ENCODE results near the gene NTHL1.

The NTHL1 gene

GRCh38 chr16:2083876-2084780 lies 36.5 kb upstream of the NTHL1 start:
- DNase-seq (ENCODE audit: low spot score) = no peak

DNA sequence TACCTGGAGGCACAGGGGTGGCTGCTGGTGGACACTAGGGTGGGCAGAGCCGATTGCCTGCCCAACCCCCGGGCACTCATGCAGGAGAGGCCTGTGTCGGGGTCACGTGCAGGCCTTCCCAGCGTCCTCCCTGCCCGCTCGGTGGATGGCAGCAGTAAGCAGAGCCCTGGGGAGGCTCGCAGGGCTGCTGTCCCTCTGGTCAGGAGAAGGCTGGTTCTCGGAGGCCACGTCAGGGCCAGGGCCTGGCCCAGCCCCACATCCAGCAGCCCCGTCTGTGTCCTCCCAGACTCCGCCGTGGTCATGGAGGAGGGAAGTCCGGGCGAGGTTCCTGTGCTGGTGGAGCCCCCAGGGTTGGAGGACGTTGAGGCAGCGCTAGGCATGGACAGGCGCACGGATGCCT lies 35.8 kb upstream of the NTHL1 start:
- DNase-seq (ENCODE audit: low spot score) = no peak

DNA sequence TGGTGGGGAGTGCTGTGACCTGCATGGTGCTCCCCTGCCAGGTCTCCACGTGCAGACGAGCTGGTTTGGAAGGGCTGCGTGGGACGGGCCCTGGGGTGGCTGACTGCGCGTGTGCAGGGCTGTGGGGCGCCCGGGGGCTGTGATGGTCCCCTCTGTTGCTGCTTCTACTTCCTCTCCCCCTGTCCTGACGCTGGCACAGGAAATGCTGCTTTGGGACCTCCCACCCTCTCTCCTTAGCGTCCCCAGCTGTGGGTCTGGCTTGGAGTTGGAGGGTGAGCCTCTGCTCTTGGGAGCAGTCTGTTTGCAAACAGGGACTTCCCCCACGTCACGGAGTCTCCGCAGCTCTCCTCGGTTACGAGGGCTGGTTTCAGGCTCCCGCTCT lies 35.3 kb upstream of the NTHL1 start:
- DNase-seq (ENCODE audit: low spot score) = no peak

DNA sequence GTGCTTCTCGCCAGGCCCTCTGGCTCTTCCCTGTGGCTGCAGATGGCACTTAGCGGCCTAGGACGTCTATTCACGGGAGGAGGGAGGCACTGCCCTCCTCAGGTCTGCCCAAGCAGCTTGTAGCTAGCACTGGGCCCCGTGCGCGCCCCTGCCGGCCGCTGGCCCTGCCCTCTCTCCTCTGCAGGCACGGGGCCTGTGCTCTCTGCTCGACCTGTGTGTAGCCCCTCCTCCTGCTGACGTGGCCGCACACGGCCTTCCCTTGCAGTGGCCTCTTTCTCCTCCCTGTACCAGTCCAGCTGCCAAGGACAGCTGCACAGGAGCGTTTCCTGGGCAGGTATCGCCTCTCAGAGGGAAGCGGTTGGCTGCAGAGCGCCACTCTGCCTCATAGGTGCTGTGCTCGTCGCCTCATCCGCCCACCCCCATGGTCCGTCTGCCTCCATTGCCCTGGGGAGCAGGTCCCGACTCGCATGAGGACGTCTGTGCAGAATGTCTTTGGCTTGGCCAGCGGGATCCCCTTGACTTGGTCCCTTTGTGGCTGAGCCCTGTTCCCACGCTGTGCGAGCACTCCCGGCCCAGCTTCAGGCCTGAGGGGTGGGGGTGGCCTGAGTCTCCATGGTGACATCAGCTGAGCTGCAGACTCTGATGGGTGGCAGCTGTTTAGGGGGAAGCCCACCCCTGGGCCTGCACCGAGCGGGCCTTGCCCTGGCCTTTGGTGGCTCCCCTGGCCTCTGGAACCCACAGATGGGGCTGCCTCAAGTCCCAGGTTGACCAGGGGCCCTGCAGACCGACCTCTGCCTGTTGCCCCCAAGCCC lies 34.7 kb upstream of the NTHL1 start:
- no peak for DNase-seq (ENCODE audit: low spot score)

- no peak for DNase-seq (ENCODE audit: low spot score)
These were observed 33.8 kb upstream of the NTHL1 start for GRCh38 chr16:2081201-2082084.

- no peak for DNase-seq (ENCODE audit: low spot score)
These were observed 32.4 kb upstream of the NTHL1 start for GRCh38 chr16:2079991-2080390.

DNA sequence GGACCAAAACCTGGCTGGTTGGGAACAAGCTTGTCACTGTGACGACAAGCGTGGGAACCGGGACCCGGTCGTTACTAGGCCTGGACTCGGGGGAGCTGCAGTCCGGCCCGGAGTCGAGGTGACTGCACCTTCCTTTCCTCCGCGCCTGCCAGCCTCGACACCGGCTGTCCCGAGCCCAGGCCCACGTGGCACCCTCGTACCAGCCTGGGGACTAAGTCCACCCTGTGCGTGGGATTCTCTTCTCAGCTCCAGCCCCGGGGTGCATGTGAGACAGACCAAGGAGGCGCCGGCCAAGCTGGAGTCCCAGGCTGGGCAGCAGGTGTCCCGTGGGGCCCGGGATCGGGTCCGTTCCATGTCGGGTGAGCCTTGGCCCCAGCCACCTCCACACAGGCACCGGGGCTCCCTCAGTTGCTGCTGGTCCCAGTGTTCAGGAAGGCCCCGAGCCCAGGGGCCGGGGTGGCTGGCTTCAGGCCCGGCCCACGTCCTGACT lies 31.7 kb upstream of the NTHL1 start:
- DNase-seq (ENCODE audit: low spot score) = no peak

DNA sequence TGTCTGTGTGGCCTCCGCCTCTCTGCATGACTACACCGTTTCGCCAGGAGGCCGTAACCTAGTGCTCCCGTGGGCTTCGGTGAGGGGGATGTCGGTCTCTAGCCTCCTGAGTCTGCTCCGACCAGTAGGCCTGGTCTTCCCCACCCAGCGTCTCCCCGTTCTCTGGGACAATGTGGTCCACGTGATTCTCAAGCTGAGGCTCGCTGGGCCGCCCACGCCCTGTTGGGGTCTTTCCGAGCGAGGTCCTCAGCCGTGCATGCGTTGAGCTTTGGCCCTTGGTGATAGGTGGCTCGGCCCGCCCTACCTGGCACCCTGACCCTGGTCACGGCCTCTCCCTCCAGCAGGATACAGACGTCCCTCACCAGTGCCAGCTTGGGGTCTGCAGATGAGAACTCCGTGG lies 31.1 kb upstream of the NTHL1 start:
- DNase-seq (ENCODE audit: low spot score) = no peak

DNA sequence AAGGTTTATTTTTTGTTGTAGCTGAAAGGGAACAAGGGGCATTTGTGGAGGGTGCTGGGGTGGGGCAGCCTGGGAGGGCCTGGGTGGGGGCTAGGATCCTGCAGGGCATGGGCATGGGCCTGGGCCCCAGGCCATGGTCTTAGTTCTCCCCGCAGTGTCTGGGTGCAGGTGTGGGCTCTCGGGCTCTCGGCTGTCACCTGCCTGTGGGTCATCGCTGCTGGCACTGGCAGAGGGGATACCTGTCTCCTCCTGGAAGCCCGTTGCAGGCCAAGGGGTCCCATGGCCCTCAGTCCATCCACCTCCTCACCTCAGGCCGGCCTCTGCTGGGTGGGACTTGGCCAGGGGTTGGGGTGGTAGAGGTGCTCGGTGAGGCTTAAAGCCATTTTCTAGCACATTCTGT lies 30.5 kb upstream of the NTHL1 start:
- no peak for DNase-seq (ENCODE audit: low spot score)

DNA sequence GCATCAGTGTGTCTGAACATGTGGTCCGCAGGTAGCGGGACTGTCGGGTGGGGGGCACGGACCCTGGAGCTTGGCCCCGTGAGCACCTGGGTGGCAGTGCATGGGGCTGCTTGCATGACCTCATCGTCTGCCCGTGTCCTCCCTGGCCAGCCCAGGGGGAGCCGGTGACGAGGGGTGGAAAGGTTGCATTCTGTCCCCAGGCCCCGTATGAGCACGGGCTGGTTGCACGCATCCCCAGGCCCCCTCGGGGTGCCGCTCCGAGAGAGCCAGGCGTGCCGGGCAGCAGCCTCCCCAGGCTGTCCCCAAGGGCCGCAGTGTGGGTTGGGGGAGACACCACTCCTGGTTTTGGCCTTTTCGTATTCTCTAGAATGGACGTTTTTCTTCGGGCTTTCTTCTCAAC lies 30.1 kb upstream of the NTHL1 start:
- DNase-seq (ENCODE audit: low spot score) = no peak

GRCh38 chr16:2077016-2077415 lies 29.4 kb upstream of the NTHL1 start:
- DNase-seq (ENCODE audit: low spot score) = no peak

- no peak for DNase-seq (ENCODE audit: low spot score)
These were observed 28.6 kb upstream of the NTHL1 start for GRCh38 chr16:2076072-2076865.

DNA sequence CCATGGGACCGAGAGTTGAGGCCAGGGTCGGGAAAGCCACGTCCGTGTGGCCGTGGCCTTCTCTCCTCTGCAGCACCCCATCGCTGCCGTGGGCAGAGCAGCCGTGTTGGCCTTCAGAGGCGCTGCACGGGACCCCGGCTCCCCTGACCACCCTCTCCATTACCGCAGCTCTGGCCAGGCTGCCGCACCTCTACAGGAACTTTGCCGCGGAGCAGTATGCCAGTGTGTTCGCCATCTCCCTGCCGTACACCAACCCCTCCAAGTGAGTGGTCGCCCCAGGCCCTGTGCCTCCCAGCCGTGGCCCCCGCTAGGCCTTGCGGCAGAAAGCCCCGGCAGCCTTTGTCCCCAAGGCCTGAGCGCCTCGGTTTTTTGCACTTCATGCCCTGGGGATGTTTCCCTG lies 28.0 kb upstream of the NTHL1 start:
- DNase-seq (ENCODE audit: low spot score) = no peak

GRCh38 chr16:2074071-2074470 lies 26.4 kb upstream of the NTHL1 start:
- DNase-seq (ENCODE audit: low spot score) = no peak

- no peak for DNase-seq (ENCODE audit: low spot score)
These were observed 25.3 kb upstream of the NTHL1 start for GRCh38 chr16:2072926-2073325.

DNA sequence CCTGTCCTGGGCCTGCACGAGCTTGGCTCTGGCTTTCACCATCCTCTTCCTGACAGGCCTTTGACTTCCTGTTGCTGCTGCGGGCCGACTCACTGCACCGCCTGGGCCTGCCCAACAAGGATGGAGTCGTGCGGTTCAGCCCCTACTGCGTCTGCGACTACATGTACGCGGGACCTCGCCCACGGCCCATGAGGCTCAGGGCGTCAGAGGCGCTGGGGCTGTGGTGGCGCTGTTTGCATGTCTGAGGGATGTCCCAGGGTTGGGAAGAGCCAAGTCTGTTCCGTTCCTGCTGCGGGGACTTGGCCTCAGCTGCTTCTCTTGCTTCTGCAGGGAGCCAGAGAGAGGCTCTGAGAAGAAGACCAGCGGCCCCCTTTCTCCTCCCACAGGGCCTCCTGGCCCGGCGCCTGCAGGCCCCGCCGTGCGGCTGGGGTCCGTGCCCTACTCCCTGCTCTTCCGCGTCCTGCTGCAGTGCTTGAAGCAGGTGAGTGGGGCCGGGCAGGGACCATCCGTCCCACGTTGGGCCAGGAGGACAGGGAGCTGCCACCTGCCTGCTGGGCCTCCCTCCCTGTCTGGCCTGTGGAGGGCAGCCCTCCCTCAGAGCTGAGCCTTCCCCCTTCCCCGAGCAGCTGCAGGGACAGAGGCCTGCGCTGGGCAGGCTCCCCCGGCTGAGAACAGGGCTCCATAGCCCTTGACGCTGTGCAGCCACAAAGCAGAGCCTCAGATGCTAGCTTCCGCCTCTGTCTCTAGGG lies 24.0 kb upstream of the NTHL1 start:
- DNase-seq (ENCODE audit: low spot score) = no peak

DNA sequence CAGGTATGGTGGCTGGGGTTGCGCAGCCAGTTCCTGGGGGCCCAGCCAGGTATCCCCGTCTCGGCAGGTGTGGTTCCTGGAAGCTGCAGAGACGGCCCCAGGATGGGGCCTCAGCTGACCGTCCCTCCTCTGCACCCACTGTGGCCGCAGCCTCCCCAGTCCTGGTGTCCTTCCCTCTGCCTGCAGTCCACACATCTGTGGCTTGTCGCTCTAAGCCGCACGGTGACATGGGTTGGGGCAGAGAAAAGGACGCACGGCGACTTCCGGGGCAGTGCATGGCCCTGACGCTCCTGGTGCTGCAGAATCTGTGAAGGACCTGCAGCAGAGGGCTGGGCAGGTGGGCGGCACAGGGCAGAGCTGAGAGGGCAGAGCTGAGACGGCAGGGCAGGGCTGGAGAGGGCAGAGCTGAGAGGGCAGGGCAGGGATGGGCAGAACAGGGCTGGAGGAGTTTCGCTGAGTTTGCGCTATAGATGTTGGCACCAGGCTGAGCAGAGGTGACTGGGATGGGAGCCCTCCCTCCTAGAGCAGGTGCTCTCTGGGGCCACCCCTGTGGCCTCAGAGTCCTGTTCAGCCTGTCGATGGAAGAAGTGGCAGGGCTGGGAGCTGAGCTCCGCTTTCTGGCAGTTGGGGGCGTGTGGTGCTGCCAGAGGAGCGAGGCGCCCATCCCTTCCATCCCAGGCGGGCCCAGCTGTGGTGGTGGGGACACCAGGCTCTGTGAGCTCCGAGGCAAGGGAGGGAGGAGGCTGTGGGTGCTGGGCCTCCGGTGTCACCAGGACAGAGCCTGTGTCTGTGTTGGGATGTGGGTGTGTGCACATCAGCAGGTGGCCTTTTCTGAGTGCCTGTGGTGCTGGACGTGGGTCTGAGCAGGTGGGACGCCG lies 23.2 kb upstream of the NTHL1 start:
- no peak for DNase-seq (ENCODE audit: low spot score)

DNA sequence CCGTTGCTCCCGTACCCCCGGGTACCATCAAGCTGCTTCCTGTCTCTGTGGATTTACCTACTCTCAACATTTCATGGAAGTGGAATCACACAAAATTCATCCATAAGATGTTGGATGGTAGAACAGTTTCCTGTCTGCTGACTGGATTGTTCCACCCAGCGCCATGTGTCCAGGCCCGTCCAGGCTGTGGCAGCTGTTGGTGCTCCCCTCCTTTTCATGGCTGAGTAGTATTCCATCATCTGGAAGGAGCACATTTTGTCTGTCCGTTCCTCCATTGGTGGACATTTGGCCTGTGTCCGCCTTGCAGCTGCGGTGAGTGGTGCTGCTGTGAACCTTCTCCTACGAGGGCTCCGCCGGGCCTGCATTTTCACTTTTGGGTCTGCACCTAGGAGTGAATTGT lies 18.5 kb upstream of the NTHL1 start:
- no peak for DNase-seq (ENCODE audit: low spot score)

DNA sequence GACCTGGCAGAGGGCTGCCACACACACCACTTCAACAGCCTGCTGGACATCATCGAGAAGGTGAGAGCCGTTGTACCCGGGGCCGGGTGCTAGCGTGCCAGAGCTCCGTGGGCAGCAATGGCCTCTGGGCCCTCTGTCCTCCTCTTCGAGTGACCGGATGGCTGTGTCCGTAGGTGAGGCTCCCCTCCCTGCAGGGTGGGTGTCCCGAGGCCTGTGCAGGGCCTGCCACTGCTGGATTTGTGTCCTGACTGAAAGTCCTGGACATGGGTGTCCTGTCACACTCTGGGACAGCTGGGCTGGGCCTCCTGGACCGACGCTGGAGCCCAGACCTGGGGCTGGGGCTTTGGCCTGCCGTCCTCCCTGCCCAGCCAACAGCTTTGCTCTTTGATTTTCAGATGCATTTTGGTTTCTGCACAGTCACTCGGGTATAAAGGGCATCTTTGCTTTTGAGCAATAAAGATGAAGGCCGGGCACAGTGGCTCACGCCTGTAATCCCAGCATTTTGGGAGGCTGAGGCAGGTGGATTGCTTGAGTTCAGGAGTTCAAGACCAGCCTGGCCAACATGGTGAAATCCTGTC lies 16.8 kb upstream of the NTHL1 start:
- DNase-seq (ENCODE audit: low spot score) = no peak
